ENCODE data around the gene NUDT19.
"Not testable (repeated sequence)": the region's sequence is repeated elsewhere in the genome, so short reads cannot be mapped to it uniquely, and the experiment has no call there.

The NUDT19 gene

DNA sequence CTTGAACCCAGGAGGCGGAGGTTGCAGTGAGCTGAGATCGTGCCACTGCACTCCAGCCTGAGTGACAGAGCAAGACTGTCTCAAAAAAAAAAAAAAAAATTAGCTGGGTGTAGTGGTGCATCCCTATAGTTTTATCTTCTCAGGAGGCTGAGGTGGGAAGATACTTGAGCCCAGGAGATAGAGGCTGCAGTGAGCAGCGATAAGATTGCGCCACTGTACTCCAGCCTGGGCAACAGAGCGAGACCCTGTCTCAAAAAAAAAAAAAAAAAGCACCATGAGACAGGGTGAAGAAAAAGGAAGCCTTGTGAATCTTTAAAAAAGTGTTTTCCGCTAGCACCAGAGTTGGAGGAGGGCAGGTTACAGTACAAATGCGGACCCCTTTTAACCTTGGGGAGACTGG, 24.6 kb downstream of the NUDT19 start:
- DNase-seq, result not testable (repeated sequence)

DNA sequence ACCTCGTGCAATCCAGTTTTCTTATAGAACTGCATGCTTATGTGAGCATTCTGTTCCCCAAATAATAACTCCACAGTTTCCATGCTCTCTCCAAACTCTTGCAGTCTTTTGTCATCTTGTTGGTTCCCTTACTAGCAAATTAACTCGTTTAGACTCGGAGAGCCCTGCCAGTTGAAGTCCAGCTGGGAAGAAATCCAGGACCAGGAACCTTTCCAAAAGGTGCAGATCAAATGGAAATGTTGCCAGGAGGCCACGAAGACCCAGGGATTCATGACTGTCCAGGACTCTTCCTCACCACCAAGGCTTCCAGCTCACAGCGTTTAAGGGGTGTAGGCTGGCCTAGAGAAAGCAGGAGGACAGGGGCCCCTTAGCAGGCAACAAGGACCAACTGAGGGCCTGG, 25.9 kb downstream of the NUDT19 start:
- no peak for DNase-seq

- no peak for DNase-seq
Measured at GRCh38 chr19:32718286-32718685, 26.7 kb downstream of the NUDT19 start.

- peak; percentile 4 for DNase-seq
Measured at GRCh38 chr19:32719611-32720059, 28.0 kb downstream of the NUDT19 start, which contains the start of gene TDRD12. Gene TDRD12 (plus strand): TSS chr19:32719767. CDS start chr19:32720073, 306 bp downstream.

GRCh38 chr19:32720216-32720935, 28.8 kb downstream of the NUDT19 start:
- DNase-seq, result no peak

GRCh38 chr19:32720936-32721250, 29.3 kb downstream of the NUDT19 start:
- DNase-seq, result no peak

DNA sequence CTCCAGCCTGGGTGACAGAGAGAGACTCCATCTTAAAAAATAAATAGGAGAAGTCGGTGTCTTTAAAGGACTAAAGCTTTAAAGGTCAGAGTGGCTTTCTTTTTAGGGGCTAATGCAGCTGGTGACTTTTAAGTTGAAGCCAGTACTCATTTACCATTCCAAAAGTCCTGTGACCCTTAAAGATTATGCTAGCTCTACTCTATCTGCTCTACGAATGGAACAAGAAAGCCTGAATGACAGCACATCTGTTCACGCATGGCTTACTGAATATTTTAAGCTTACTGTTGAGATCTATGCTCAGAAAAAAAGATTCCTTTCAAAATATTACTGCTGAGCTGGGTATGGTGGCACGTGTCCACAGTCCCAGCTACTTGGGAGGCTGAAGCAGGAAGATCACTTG, 44.3 kb downstream of the NUDT19 start:
- no peak for DNase-seq

GRCh38 chr19:32743021-32743420, 51.4 kb downstream of the NUDT19 start:
- no peak for DNase-seq

DNA sequence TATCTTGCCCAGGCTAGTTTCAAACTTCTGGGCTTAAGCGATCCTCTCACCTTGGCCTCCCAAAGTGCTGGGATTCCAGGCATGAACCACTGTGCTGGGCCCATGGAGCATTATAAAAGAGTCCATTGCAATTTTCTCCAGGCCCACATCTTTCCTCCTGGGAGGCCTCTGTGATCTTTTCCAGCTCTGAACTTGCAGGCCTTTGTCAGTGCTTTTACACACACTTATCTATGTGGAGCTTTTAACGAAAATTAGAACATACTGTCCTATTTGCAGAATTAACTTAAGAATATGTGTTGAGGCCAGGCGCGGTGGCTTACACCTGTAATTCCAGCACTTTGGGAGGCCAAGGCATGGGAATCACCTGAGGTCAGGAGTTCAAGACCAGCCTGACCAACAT, 51.8 kb downstream of the NUDT19 start:
- no peak for DNase-seq

GRCh38 chr19:32744555-32745325, 53.1 kb downstream of the NUDT19 start:
- no peak for DNase-seq

DNA sequence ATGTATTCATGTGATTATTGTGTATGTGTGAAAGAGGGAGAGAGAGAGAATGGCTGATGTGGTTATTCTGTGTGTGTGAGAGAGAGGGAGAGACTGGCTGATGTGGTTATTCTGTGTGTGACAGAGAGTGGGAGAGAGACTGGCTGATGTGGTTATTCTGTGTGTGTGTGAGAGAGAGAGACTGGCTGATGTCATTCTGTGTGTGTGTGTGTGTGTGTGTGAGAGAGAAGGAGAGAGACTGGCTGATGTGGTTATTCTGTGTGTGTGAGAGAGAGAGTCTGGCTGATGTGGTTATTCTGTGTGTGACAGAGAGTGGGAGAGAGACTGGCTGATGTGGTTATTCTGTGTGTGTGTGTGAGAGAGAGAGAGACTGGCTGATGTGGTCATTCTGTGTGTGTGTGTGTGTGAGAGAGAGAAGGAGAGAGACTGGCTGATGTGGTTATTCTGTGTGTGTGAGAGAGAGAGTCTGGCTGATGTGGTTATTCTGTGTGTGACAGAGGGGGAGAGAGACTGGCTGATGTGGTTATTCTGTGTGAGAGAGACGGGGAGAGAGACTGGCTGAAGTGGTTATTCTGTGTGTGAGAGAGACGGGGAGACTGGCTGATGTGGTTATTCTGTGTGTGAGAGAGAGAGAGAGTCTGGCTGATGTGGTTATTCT, 54.1 kb downstream of the NUDT19 start:
- DNase-seq, result not testable (repeated sequence)

DNA sequence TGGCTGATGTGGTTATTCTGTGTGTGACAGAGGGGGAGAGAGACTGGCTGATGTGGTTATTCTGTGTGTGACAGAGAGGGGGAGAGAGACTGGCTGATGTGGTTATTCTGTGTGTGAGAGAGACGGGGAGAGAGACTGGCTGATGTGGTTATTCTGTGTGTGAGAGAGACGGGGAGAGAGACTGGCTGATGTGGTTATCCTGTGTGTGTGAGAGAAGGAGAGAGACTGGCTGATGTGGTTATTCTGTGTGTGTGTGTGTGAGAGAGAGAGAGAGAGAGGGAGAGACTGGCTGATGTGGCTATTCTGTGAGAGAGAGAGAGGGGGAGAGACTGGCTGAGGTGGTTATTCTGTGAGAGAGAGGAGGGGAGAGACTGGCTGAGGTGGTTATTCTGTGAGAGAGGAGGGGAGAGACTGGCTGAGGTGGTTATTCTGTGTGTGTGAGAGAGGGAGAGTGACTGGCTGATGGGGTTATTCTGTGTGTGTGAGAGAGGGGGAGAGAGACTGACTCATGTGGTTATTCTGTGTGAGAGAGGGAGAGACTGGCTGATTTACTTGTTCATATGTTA, 55.1 kb downstream of the NUDT19 start:
- DNase-seq, result not testable (repeated sequence)

DNA sequence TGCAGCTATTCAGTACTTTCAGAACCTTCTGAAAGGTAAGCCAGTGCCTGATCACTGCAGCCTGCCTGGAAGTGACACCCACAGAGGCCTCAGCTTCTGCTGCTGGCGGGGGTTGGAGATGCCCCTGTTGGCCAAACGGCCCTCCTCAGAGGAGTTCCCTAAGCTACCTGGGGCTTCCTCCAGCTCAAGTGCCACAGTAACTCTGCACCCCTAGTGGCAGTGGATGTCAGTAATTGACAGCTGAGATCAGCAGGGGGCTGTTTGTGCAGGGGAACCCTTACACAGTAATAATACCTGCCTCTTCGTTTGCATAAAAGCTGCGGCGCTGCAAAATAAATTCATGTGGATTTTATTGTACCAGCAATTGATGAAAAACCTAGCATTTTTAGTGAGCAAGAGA, 56.9 kb downstream of the NUDT19 start:
- DNase-seq, result no peak

- no peak for DNase-seq
Measured at GRCh38 chr19:32748948-32749347, 57.3 kb downstream of the NUDT19 start.

DNA sequence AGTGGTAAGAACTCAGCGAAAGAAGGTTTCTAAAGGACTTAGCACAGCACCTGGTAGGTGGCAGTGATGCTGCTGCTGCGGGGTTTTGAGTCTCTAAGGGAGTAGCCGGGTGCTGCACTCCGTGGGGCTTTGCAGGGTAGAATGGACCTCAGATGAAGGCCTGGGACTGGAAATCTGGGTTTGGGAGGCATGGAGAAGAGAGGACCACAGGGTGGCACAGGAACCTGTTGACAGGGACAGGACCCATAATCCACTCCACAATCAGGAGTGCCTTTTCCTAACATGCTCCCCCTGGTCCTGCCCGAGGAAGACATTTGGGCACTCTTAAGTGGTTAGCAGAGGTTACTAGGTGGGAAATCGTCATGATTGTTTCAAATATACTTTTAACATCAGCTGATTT, 57.7 kb downstream of the NUDT19 start:
- no peak for DNase-seq

DNA sequence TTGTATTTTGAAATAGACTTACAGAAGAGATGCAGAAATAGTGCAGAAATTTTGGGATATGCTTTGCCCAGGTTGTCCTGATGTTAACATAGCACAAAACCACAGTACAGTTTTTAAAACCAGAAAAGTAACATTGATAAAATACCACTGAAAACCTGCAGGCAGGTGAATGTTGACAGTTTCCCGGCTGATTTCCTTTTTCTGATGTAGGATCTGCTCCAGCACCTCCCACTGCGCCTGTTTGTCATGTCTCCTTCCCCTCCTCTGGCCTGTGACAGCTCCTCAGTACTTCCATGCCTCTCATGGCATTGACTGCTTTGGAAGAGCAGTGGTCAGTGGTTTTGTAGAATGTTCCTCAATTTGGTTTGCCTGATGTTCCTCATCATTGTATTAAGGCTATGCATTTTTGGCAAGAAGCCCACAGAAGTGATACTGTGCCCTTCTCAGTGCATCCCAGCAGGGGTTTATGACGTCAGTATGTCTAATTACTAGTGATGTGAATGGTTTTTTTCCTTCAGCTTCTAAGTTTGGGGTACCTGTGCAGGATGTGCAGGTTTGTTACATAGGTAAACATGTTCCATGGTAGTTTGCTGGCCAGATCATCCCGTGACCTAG, 58.9 kb downstream of the NUDT19 start:
- DNase-seq, result no peak

- no peak for DNase-seq
Measured at GRCh38 chr19:32751066-32751465, 59.4 kb downstream of the NUDT19 start.

GRCh38 chr19:32757189-32757588, 65.6 kb downstream of the NUDT19 start:
- no peak for DNase-seq

All from stimulated activated CD4-positive, alpha-beta T cell treated with anti-CD3 and anti-CD28 coated beads, Interleukin-4, amount 100 ng/mL, for 1 hour (primary cell).